ENCODE data around the gene PIGR.
A peak's percentile ranks its signal among the peaks of the same experiment; 100 is the strongest.

The PIGR gene

DNA sequence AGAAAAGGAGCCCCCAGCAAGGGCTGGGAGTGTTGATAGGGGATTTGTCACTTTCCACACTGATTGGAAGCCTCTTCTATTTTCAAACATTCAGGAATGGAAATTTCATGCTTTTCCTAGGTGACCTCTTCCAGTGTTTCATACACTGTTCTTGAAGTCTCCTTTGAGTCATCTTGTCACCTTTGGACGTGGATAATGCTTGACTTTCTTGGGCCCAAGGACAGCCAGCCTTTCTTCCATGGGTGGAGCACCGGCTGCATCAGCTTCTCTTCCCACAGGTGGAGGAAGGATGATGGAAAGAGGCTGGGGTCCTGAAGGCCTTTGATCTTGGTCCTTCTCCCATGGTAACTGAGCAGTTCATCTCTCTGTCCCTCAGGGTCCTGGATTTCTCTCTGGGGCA, 11.9 kb upstream of the PIGR start:
- no peak for DNase-seq (ENCODE audit: low read depth)

- no peak for DNase-seq (ENCODE audit: low read depth)
Observed at GRCh38 chr1:206957639-206958038, 11.4 kb upstream of the PIGR start.

GRCh38 chr1:206955476-206956451, 9.5 kb upstream of the PIGR start:
- no peak for DNase-seq (ENCODE audit: low read depth)

DNA sequence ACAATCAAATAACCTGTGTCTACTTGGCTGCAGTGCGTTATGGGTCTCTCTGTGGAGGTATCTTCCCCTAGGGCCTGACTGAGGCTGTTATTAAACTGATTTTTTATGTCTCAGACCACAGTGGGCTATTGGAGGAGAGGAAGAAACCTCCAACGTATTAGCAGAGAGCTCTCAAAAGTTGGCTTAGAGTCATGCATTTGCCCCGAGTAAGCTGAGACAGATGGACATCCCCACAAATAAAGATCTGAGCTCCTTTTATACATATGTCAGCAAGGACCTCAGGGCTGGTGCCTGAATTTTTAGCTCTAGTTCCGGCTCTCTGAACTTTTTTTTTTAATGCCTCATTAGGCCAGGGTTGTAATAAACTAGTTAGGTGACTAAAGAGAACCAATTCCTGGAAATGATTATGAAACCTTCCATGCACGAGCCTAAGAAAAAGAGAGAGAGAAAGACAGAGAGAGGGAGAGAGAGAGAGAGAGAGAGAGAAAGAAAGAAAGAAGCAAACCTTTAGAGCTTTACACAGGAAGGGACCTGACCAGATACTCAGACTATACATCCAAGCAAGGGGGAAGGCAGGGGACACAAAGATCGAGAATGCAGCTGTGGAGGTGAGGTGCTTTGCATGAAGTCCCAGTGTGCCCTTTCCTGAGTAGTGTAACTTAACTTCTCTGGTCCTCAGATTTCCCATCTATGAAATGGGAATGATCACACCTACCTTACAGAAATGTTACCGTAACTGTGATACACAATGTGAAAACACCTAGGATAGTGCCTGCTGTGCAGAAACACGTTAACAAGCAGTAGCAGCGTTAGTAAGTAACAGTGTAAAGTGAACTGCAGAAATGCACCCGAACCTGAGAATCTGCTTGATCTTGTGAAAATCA, 8.4 kb upstream of the PIGR start:
- DNase-seq (ENCODE audit: low read depth), result no peak

DNA sequence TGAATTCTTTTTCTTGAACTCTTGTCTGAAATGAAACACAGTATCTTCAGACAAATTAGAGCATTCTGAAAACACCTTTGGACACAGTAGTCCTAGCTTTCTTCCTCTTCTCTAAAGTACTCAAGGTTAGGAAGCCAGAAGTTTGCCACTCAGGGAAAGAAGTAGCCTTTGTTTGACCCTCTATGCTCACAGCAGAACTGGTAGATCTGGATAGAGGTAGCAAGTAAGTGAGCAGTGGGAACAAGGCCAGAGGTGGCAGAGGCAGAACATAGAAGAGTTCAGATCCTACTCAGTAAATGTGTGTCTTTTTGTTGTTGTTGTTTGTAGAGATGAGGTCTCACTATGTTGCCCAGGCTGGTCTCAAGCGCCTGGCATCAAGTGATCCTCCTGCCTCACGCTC, 7.4 kb upstream of the PIGR start:
- no peak for DNase-seq (ENCODE audit: low read depth)

DNA sequence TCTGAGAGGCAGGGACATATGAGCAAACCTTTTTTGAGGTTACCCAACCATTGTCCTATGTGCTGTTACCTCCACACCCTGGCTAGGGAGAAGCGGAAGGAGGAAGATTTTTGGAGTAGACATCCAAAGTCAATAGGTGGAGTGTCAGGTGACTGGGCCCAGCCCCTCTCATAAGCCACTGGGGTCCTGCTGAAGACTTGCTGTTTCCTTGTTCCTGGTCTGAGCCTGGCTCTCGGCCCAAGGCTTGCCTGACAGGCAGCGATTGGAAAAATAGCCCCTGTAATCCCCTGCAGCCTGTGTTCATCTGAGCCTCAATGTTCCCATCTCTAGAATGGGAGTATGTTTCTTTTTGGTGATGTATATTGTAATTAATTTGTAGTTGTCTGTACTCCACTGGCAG, 6.9 kb upstream of the PIGR start:
- DNase-seq (ENCODE audit: low read depth), result no peak

- DNase-seq (ENCODE audit: low read depth), result no peak
Observed at GRCh38 chr1:206952171-206952570, 5.9 kb upstream of the PIGR start.

DNA sequence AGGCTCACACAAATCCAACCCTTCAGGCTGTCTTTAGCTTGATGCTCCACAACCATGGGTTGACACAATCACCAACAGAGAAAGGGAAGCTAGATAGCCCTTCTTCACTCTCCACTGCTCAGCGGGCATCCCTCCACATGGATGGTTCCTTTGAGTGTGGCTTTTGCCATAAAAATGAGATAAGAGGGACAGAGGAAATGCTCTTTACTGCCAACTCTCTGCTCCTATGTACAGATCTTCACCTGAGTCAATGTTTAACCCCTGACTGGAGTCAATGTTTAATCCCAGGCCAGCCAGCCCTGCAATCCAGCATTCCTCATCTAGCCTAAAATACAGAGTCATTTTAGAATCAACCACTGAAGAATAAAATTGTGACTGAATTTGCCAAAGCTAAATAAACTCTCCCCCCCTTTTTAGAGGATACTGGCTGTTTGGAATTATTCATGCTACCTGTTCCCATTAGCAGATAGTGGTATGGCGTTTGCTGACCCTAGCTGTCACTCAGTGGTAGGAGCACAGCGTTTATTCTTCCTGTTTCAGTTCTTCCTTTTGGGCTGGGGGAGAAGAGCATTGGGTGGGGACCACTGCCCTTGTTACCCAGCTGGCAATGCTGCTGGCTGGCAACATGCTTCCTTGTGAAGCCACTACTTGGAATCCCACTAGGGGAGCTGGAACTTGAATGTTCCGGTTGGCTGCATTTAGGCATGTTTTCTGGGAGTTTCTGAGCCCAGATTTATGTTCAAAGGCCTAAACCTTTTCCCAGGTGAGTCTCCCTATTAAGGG, 5.2 kb upstream of the PIGR start:
- DNase-seq (ENCODE audit: low read depth), result no peak

DNA sequence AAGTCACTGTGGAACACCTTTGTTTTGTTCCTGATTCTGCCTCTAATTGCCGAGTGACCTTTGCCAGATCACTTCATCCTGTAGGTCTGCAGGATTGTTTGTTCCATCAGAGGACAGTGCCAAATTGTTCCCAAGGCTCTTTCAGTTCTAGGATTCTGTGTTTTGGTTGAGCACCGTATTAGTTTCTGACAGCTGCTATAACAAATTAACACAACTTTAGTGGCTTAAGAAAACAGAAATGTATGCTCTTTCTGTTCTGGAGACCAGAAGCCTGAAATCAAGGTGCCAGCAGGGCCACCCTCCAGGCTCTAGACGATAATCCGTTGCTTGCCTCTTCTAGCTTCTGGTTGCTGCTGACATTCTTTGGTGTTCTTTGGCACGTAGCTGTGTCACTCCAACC, 3.4 kb upstream of the PIGR start:
- no peak for DNase-seq (ENCODE audit: low read depth)

DNA sequence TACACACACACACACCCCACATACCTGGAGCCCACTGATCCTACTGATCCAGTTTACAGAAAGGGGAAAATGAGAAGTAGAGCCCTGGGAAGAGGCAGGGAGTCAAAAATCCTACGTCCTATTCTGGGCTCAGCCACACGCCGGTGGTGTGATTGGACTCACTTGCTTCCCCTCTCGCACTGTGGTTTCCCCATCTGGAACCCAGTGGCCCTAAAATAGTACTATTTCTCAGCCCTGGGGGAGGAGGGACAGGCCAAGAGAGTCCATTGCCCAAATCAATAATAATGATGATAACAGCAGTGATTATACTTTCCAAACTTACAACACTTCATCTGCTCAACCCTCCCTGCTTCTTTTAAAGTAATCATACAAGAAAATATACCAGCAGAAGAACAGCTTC, 2.9 kb upstream of the PIGR start:
- no peak for DNase-seq (ENCODE audit: low read depth)

DNA sequence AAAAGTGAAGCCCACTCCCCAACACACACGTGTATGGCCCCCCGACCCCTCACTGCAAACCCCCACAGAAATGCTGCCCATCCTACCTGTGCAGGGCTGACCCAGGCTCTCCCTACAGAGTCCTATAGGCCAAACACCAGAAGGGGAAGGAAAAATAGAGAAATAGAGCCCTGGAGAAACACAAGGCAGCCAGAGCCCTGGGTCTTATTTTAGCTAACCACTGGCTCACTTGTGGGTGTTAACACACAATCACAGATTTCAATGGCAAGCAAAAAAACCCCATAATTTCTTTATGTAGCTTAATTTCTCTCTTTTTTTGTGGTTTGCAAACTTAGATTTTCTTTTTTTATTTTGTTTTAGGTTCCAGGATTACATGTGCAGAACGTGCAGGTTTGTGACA, 989 bp upstream of the PIGR start:
- no peak for DNase-seq (ENCODE audit: low read depth)

DNA sequence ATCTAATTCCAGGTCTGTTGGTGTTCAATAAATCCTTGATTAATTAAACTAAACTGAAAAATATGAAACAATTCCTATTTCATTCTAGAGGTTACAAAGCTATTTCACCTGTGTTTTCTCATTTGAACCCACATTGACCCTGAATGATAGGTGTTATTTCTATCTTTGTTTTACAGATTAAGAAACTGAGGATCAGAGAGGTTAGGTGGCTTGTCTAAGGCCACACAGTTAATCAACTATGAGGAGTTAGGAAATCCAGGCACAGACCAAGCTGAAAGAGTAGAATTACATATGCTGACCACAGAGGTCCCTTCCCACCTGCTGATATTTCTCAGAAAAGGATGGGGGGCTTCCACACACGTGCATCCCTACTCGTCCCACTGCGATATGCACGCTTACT, 487 bp downstream of the PIGR start:
- no peak for DNase-seq (ENCODE audit: low read depth)

DNA sequence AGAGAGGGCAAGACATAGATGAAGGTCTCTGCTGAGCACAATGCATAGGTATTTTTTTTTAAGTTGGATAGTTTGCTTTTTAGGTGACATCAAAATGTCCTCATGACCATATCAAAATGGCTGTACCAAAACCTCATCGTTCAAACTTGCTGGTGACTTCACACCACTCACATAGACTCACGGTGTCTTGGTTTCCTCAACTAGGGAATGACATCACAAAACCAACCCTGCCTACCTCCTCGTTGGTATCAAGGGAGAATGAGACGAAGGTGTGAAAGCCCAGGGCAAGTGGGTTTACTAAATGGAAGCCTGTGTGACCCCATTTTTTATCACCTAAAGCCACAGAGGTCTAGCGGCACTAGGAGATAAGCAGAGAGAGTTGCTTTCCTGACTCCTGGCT, 1.6 kb downstream of the PIGR start:
- no peak for DNase-seq (ENCODE audit: low read depth)

DNA sequence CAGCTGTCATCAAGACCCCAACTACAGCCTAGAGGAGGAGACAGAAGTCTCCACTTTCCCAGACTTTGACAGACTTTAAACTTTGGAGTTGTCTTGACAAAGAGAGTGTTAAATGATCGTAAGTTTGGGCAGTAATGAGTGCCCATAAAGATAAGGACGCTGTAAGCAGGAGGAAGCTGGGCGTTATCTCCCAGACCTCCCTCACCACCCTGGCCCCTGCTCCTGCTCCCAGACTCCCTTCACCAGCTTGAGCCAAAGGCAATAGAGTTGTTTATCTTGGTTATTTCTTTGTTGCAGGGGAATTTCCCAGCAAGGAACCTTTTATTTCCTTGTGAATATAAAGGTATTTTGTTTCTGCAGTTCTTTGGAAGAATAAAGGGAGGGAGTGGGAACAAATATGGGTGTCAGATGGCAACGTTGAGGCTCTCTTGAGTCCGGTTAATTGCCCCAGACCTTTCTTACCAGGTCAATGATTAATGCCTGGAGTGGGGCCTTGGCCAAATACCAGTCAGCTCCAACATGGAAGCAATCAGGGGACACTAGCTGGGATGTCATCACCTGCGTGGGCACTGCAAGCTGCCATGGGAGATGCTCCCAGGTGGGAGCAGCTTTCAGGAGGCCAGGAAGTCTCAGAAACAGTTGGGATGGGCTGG, 4.4 kb downstream of the PIGR start:
- no peak for DNase-seq (ENCODE audit: low read depth)

GRCh38 chr1:206940588-206940936, 5.7 kb downstream of the PIGR start:
- DNase-seq (ENCODE audit: low read depth), result no peak

DNA sequence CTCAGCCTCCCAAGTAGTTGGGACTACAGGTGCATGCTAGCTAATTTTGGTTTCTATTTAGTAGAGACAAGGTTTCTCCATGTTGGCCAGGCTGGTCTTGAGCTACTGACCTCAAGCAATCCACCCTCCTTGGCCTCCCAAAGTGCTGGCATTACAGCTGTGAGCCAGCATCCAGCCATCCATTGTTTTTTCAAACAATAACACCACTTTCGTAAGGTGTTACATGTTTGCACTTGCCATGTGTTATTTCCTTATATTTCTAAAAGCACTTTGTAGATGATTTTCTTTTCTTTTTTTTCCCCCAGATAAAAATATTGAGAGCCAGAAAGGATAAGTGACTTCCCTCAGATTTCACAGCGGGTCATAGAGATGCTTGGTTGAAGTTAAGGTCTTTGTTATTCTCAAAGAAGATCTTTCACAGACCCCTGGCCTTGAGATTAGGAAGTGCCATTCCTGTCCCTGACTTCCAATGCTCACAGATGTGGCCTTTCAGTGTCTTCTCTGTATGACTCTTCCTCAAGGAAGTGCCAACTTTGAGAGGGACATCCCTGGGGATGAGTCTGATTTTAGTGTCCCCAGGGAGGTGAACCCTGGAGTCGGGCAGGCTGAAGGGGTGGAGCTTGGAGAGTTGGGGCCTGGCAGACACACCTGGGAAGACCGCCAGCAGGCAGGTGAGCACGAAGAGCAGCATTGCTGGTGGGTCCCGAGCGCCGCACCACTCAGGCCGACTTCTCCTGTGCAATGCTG, 6.3 kb downstream of the PIGR start:
- DNase-seq (ENCODE audit: low read depth), result no peak

GRCh38 chr1:206939131-206939530, 7.1 kb downstream of the PIGR start:
- DNase-seq (ENCODE audit: low read depth), result no peak

DNA sequence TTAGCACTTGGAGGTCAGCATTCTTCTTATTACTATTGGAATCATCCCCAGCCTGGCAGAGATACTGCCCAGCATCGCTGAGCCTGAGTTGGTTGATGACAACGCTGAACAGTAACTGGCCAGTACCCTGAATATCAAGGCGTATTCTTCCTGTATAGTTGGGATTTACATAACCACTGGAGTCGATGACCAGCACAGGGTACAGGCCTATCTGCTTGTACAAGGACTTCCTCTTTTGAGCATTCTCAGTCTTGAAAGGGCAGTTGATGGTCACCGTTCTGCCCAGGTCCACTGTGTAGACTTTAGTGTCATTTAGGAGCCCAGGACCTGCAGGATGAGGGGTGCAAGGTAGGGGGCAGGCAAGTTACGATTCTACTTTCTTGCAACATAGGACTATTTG, 8.8 kb downstream of the PIGR start:
- no peak for DNase-seq (ENCODE audit: low read depth)

GRCh38 chr1:206935491-206936067, 10.7 kb downstream of the PIGR start:
- no peak for DNase-seq (ENCODE audit: low read depth)

GRCh38 chr1:206933333-206933945, 12.8 kb downstream of the PIGR start:
- peak; percentile 60 for DNase-seq (ENCODE audit: low read depth)
